HG03280 (cell line): ENCODE measurements around the gene RAB8A.
"Not testable (repeated sequence)": the region's sequence is repeated elsewhere in the genome, so short reads cannot be mapped to it uniquely, and the experiment has no call there.

Experiments
- ATAC-seq: cut with Tn5 transposase; IDR thresholded peaks from one replicate; pipeline ENCODE4 v1.9.1; 2021; ENCODE audit warnings: mild to moderate bottlenecking, moderate library complexity; ENCODE audit not compliant: unreplicated experiment

The RAB8A gene

GRCh38 chr19:16111909-16112752 is 442 bp downstream of the RAB8A start:
- ATAC-seq = no peak

- no peak for ATAC-seq
These were observed 1.1 kb downstream of the RAB8A start for GRCh38 chr19:16112778-16113177.

- ATAC-seq = no peak
These were observed 2.0 kb downstream of the RAB8A start for GRCh38 chr19:16113727-16114126.

- ATAC-seq = no peak
These were observed 3.8 kb downstream of the RAB8A start for GRCh38 chr19:16115301-16116039.

GRCh38 chr19:16116067-16116466 is 4.4 kb downstream of the RAB8A start:
- no peak for ATAC-seq

GRCh38 chr19:16117594-16118033 is 5.9 kb downstream of the RAB8A start:
- ATAC-seq = no peak

GRCh38 chr19:16118489-16119033 is 6.9 kb downstream of the RAB8A start:
- ATAC-seq = peak; percentile 76

- not testable (repeated sequence) for ATAC-seq
These were observed 7.6 kb downstream of the RAB8A start for GRCh38 chr19:16119075-16119857.

- ATAC-seq = no peak
These were observed 9.5 kb downstream of the RAB8A start for GRCh38 chr19:16121141-16121540.

- no peak for ATAC-seq
These were observed 10.3 kb downstream of the RAB8A start for GRCh38 chr19:16121967-16122366.

- no peak for ATAC-seq
These were observed 13.3 kb downstream of the RAB8A start for GRCh38 chr19:16124953-16125352.

GRCh38 chr19:16125737-16126495 is 14.2 kb downstream of the RAB8A start:
- ATAC-seq = no peak

GRCh38 chr19:16127080-16127479 is 15.4 kb downstream of the RAB8A start:
- ATAC-seq = no peak

GRCh38 chr19:16127776-16128371 is 16.2 kb downstream of the RAB8A start:
- ATAC-seq = no peak

- ATAC-seq = no peak
These were observed 20.0 kb downstream of the RAB8A start for GRCh38 chr19:16131648-16132047.

GRCh38 chr19:16133818-16134217 is 22.1 kb downstream of the RAB8A start:
- ATAC-seq = no peak

- ATAC-seq = peak; percentile 48
These were observed 22.8 kb downstream of the RAB8A start for GRCh38 chr19:16134510-16134909.

GRCh38 chr19:16135430-16136127 is 23.9 kb downstream of the RAB8A start:
- ATAC-seq = no peak
